ENCODE results near the gene UGT1A1.

Gene UGT1A1

DNA sequence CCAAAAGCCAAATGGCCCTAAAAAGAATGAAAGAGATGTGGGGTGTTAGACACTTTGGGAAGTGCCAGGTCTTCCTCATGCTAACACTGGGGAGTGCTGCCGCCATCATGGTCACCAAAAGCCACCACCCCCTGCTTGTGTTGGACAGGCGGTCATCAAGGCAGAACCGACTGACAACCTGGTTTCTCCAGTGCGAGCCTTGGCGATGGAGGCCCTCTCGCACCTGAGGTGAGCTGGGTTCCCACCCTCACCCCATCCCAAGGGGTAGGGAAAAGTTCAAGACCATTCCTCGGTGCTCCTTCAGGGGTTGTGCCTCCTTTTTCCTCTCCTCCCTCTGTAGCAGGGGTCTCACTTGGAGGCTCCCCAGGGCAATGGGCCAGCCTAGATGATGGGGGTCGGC lies 51.7 kb downstream of the UGT1A1 start:
- no peak for FAIRE-seq
- TF ChIP-seq, protein P1, sequence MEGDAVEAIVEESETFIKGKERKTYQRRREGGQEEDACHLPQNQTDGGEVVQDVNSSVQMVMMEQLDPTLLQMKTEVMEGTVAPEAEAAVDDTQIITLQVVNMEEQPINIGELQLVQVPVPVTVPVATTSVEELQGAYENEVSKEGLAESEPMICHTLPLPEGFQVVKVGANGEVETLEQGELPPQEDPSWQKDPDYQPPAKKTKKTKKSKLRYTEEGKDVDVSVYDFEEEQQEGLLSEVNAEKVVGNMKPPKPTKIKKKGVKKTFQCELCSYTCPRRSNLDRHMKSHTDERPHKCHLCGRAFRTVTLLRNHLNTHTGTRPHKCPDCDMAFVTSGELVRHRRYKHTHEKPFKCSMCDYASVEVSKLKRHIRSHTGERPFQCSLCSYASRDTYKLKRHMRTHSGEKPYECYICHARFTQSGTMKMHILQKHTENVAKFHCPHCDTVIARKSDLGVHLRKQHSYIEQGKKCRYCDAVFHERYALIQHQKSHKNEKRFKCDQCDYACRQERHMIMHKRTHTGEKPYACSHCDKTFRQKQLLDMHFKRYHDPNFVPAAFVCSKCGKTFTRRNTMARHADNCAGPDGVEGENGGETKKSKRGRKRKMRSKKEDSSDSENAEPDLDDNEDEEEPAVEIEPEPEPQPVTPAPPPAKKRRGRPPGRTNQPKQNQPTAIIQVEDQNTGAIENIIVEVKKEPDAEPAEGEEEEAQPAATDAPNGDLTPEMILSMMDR (IDR thresholded peaks at IDR 0.05; ENCODE audit: insufficient read depth, missing control alignments): no peak
- DNase-seq (ENCODE audit: insufficient read length, low spot score): no peak

DNA sequence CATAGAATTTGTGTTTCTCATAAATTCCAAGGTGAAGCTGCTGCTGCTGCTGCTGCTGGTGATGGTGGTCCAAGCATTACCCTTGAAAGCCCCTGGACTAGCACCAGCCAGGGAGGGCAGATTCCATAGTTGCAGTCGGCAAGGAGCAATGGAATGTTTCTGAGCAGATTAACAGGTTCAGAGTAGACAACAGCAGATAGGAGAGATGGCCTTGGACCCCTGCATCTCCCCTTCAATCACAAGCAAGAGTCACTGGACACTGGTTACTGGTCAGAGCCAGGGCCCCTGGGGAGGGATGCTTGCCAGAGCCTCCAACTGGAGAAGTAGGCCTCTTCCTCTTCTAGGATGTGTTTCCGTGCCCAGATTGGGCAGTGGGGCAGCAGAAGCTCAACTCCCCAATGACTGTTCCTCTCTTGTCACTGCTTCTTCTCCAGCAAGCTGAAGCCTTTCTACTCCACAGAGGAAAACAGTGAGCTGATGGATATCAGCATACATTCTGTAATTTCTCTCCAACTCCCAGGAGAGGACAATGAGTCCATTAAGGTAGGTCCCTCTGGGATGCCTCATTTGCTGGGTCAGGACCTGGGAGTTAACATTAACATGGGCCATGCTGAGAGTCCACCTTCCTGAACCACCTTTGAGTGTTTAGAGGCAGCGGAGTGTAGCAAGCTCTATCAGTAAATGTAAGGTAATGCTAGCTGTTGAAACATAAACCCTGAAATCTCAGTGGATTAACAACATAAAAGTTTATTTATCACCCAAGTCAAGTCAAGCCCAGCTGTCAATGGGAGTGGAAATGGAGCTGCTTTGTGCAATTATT lies 53.4 kb downstream of the UGT1A1 start:
- TF ChIP-seq, protein P1 (IDR thresholded peaks at IDR 0.05; ENCODE audit: insufficient read depth, missing control alignments): no peak
- DNase-seq (ENCODE audit: insufficient read length, low spot score) (no peak), FAIRE-seq (no peak)

DNA sequence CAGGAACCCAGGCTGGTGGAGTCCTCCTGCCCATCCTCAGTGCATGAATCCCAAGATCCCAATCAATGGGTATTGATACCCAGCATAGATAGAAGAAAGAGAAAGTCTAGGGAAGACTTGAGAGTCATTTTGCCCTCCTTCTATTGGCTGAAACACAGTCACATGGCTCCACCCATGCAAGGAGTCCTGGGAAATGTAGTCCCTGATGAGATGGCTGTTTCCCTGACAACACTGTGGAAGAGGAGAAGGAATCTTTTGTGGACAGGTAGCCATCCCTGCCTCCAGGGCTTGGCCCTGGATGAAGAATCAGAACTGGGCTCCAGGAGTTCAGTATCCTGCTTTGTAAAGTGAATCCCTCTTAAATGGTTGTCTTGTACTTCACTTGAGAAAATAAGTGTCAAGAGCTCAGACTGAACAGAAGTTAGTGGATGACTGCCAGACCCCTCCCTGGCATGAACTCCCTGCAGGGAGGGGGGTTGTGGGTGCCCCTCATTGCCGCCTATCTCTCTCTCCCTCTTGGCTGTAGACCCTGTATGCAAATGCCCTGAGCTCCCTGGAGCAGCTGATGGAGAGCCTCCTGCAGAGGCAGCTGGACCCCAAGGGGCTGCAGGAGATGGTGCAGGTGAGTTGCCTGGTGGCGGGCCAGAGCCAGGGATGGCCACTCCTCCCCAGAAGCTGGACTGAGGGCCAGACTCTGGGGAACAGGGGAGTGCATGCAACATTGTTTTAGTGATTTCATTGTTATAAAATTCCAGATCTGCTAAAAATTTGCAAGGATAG lies 54.2 kb downstream of the UGT1A1 start:
- TF ChIP-seq, protein P1 (IDR thresholded peaks at IDR 0.05; ENCODE audit: insufficient read depth, missing control alignments): no peak
- no peak for DNase-seq (ENCODE audit: insufficient read length, low spot score)
- FAIRE-seq: no peak

DNA sequence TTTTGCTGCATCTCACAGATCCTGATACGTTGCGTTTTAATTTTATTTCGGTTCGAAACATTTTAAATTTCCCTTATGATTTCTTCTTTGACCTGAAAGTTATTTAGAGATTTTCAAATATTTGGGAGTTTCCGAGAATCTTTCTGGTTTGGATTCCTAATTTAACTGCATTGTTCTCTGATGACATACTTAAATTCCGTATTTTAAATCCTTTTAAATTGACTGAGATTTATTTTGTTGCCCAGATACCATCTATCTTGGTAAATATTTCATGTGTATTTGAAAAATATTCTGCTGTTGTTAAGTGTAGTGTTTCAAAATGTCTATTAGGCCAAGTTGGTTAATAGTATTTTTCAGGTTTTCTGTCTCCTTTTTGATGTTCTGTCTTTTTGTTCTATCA lies 55.8 kb downstream of the UGT1A1 start:
- TF ChIP-seq, protein P1 (IDR thresholded peaks at IDR 0.05; ENCODE audit: insufficient read depth, missing control alignments): no peak
- no peak for DNase-seq (ENCODE audit: insufficient read length, low spot score)
- no peak for FAIRE-seq

DNA sequence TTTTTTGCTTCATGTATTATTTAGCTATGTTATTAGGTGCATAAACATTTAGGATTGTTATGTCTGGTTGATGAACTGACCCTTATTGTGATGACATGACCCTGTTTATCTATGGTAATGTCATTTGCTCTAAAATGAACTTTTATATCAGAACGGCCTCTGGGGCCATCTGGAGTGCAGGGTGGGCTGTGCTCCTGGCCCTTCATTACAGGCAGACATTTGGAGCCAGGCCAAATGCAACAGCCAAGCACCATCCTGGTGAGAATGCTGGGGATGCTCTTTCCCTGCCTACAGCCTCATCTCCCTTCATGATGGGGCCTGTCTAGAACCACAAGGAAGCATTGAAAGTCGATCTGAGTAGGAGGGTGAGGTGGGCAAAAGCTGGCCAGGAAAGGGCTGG lies 56.3 kb downstream of the UGT1A1 start:
- FAIRE-seq (no peak), DNase-seq (ENCODE audit: insufficient read length, low spot score) (no peak)
- TF ChIP-seq, protein P1 (IDR thresholded peaks at IDR 0.05; ENCODE audit: insufficient read depth, missing control alignments): no peak

DNA sequence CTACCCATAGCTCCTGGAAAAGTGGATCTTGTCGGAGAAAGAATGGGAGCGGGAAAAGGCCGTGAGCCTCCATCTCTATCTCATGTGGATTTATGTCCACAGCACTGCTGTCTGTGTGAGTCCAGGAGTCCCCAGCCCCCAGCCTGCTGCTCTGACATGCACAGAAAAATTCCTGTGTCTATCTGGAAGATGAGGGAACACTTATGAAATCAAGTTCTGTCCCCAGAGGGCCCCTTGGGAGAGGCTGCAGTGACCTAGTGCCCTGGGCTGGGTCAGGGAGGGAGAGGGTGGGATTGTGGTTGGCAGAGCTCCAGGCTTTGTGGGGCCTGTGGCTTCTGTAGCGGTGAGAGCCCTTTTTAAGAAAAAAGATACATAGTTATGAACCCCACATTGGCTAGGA lies 56.7 kb downstream of the UGT1A1 start:
- DNase-seq (ENCODE audit: insufficient read length, low spot score): no peak
- TF ChIP-seq, protein P1 (IDR thresholded peaks at IDR 0.05; ENCODE audit: insufficient read depth, missing control alignments): no peak
- FAIRE-seq: no peak
